Body of pancreas (tissue), 4 donors: ENCODE data around the gene ARNT2.

Experiments
- CTCF ChIP-seq, 7 experiments: fragments of 450-650 bp in 4 of 7; fragments of 200-600 bp in 3 of 7; sonication (generic) in 3 of 7; IDR thresholded peaks; one replicate each; pipeline ENCODE4 v1.5.1; 2016 to 2019; ENCODE audit warnings: antibody characterized with exemption in 7 of 7
- POLR2A ChIP-seq, 3 donors: fragments of 450-650 bp; IDR thresholded peaks; one replicate each; pipeline ENCODE4 v1.6.1; 2016; ENCODE audit warnings: antibody characterized with exemption in 3 of 3, mild to moderate bottlenecking in 2 of 3

- TF ChIP-seq CTCF (IDR thresholded peaks at IDR 0.05) (no peak), POLR2A (IDR thresholded peaks at IDR 0.05) (no peak)
These were observed 54.4 kb downstream of the ARNT2 start for GRCh38 chr15:80458580-80458979.
